GM10266 (cell line): ENCODE measurements around the gene LARGE1.

Experiments
- DNase-seq: peaks from one replicate; pipeline ENCODE4 v3.0.0; 2012; ENCODE audit errors: extremely low spot score
- CTCF ChIP-seq: IDR thresholded peaks from 2 replicates; pipeline ENCODE4 v1.5.1; 2012; ENCODE audit warnings: mild to moderate bottlenecking, low read depth; ENCODE audit not compliant: control insufficient read depth, insufficient read depth; ENCODE audit errors: missing control alignments

The LARGE1 gene

GRCh38 chr22:33261699-33262098 is 658.6 kb downstream of the LARGE1 start:
- TF ChIP-seq CTCF: no peak
- no peak for DNase-seq

- no peak for DNase-seq
- no peak for TF ChIP-seq CTCF
Measured at GRCh38 chr22:33260498-33260897, 659.8 kb downstream of the LARGE1 start.

GRCh38 chr22:33255791-33256190 is 664.5 kb downstream of the LARGE1 start:
- no peak for TF ChIP-seq CTCF
- no peak for DNase-seq

GRCh38 chr22:33248948-33249347 is 671.3 kb downstream of the LARGE1 start:
- TF ChIP-seq CTCF: no peak
- DNase-seq: no peak

GRCh38 chr22:33247758-33248157 is 672.5 kb downstream of the LARGE1 start:
- TF ChIP-seq CTCF: no peak
- DNase-seq: peak; percentile 54

- no peak for TF ChIP-seq CTCF
- DNase-seq: no peak
Measured at GRCh38 chr22:33242078-33242477, 678.2 kb downstream of the LARGE1 start.

- TF ChIP-seq CTCF: no peak
- DNase-seq: no peak
Measured at GRCh38 chr22:33240888-33241475, 679.3 kb downstream of the LARGE1 start.
